ENCODE data around the gene IGFBPL1. TPM values are rescaled to one million over a fixed set of nuclear protein-coding genes. Genes with fewer than 3 reads are reported as not detected.

The IGFBPL1 gene
- total and polyA plus RNA-seq, 2 of the 13 experiments (the other 11 are each of a cell fraction or from before 2014, with no cell fraction given) = 0.24 TPM; not detected in 1

GRCh38 chr9:38437193-38437823 is 13.1 kb upstream of the IGFBPL1 start (continued):
- TF ChIP-seq FOXA3 (CRISPR knock-in tag; IDR thresholded peaks at IDR 0.05) (peak; percentile 81), SOX13 (IDR thresholded peaks at IDR 0.05) (no peak), SOX13 (CRISPR knock-in tag; conservative IDR thresholded peaks at IDR 0.05 in 1 of 2, IDR thresholded peaks at IDR 0.05 in 1 of 2) (peak in 1 of 2 experiments; percentile 74; a peak in 2 of 4 replicates), TCF12 (IDR thresholded peaks at IDR 0.05) (no peak), TCF12 (CRISPR knock-in tag; IDR thresholded peaks at IDR 0.05) (no peak), GPN1 (CRISPR knock-in tag; IDR thresholded peaks at IDR 0.05; ENCODE audit: borderline replicate concordance) (no peak), SRF (IDR thresholded peaks at IDR 0.05; ENCODE audit: low read depth, low read length) (no peak), SMARCE1 (IDR thresholded peaks at IDR 0.05; ENCODE audit: borderline replicate concordance) (no peak), NCOA2 (CRISPR knock-in tag; IDR thresholded peaks at IDR 0.05) (peak; percentile 65), SNRNP70 (IDR thresholded peaks at IDR 0.05; ENCODE audit: low read depth, low read length) (no peak), ELF4 (CRISPR knock-in tag; IDR thresholded peaks at IDR 0.05; ENCODE audit: borderline replicate concordance) (peak; percentile 97), CEBPG (CRISPR knock-in tag; IDR thresholded peaks at IDR 0.05) (peak; percentile 37), ZNF503 (CRISPR knock-in tag; IDR thresholded peaks at IDR 0.05) (0 out of 2 replicates have a peak, but pooled peaks have one; percentile 24), EHMT2 (IDR thresholded peaks at IDR 0.05; ENCODE audit: borderline replicate concordance, low read depth, low read length) (0 out of 2 replicates have a peak, but pooled peaks have one; percentile 10)
- TF ChIP-seq, protein P1, sequence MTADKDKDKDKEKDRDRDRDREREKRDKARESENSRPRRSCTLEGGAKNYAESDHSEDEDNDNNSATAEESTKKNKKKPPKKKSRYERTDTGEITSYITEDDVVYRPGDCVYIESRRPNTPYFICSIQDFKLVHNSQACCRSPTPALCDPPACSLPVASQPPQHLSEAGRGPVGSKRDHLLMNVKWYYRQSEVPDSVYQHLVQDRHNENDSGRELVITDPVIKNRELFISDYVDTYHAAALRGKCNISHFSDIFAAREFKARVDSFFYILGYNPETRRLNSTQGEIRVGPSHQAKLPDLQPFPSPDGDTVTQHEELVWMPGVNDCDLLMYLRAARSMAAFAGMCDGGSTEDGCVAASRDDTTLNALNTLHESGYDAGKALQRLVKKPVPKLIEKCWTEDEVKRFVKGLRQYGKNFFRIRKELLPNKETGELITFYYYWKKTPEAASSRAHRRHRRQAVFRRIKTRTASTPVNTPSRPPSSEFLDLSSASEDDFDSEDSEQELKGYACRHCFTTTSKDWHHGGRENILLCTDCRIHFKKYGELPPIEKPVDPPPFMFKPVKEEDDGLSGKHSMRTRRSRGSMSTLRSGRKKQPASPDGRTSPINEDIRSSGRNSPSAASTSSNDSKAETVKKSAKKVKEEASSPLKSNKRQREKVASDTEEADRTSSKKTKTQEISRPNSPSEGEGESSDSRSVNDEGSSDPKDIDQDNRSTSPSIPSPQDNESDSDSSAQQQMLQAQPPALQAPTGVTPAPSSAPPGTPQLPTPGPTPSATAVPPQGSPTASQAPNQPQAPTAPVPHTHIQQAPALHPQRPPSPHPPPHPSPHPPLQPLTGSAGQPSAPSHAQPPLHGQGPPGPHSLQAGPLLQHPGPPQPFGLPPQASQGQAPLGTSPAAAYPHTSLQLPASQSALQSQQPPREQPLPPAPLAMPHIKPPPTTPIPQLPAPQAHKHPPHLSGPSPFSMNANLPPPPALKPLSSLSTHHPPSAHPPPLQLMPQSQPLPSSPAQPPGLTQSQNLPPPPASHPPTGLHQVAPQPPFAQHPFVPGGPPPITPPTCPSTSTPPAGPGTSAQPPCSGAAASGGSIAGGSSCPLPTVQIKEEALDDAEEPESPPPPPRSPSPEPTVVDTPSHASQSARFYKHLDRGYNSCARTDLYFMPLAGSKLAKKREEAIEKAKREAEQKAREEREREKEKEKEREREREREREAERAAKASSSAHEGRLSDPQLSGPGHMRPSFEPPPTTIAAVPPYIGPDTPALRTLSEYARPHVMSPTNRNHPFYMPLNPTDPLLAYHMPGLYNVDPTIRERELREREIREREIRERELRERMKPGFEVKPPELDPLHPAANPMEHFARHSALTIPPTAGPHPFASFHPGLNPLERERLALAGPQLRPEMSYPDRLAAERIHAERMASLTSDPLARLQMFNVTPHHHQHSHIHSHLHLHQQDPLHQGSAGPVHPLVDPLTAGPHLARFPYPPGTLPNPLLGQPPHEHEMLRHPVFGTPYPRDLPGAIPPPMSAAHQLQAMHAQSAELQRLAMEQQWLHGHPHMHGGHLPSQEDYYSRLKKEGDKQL (CRISPR knock-in tag; IDR thresholded peaks at IDR 0.05; ENCODE audit: low read depth) = peak; percentile 58; the same call in 1 of the 2 replicates

Measured in HepG2 (cell line).